Liver (tissue), 2 donors: Measurements from ENCODE around the gene RECQL5.
"Not testable (repeated sequence)": the region's sequence is repeated elsewhere in the genome, so short reads cannot be mapped to it uniquely, and the experiment has no call there.

Experiments used
- YY1 ChIP-seq: IDR thresholded peaks from 2 replicates; pipeline ENCODE4 v1.6.1; 2016; ENCODE audit warnings: antibody characterized with exemption, mild to moderate bottlenecking
- TF ChIP-seq, protein P1 (sequence below): fragments of 150-350 bp; IDR thresholded peaks from 2 replicates; pipeline ENCODE4 v1.5.1; 2017; ENCODE audit warnings: improper control_type of control experiment, low read depth, low read length; ENCODE audit not compliant: missing input control
- donor health status: healthy.

DNA sequence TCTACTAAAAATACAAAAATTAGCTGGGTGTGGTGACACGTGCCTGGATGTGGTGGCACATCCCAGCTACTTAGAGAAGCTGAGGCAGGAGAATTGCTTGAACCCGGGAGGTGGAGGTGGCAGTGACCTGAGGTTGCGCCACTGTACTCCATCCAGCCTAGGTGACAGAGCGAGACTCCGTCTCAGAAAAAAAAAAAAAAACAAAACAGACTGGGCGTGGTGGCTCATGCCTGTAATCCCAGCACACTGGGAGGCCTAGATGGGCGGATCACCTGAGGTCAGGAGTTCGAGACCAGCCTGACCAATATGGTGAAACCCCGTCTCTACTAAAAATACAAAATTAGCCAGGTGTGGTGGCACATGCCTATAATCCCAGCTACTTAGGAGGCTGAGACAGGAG, 73.5 kb downstream of the RECQL5 start:
- TF ChIP-seq YY1, result not testable (repeated sequence)
- TF ChIP-seq, protein P1, sequence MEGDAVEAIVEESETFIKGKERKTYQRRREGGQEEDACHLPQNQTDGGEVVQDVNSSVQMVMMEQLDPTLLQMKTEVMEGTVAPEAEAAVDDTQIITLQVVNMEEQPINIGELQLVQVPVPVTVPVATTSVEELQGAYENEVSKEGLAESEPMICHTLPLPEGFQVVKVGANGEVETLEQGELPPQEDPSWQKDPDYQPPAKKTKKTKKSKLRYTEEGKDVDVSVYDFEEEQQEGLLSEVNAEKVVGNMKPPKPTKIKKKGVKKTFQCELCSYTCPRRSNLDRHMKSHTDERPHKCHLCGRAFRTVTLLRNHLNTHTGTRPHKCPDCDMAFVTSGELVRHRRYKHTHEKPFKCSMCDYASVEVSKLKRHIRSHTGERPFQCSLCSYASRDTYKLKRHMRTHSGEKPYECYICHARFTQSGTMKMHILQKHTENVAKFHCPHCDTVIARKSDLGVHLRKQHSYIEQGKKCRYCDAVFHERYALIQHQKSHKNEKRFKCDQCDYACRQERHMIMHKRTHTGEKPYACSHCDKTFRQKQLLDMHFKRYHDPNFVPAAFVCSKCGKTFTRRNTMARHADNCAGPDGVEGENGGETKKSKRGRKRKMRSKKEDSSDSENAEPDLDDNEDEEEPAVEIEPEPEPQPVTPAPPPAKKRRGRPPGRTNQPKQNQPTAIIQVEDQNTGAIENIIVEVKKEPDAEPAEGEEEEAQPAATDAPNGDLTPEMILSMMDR, result not testable (repeated sequence)
